ENCODE results near the gene P3H2.

Gene P3H2

DNA sequence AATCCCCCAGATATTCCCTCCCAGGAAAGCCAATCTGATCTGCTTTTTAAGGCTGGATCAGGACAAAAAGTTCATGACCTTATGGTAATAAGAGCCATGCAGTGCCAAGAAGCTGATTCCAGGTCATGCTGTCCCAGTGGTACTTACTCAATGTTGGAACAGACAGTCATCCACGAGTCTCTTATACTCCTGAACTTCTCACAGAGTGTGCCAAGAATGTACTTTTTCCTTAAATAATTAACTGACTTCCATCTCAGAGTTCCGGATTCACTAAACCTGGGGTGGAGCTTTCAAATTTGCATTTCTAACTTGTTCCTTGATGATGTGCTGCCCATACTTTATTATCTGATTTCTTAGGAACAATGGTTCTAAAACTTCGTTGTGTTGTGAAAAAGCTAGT lies 3.4 kb upstream of the P3H2 start:
- H3K4me3 ChIP-seq (replicated peaks; ENCODE audit: low read depth, low read length), result no peak overlapping the region
- DNase-seq (ENCODE audit: low read depth), result no peak
- TF ChIP-seq, protein P1, sequence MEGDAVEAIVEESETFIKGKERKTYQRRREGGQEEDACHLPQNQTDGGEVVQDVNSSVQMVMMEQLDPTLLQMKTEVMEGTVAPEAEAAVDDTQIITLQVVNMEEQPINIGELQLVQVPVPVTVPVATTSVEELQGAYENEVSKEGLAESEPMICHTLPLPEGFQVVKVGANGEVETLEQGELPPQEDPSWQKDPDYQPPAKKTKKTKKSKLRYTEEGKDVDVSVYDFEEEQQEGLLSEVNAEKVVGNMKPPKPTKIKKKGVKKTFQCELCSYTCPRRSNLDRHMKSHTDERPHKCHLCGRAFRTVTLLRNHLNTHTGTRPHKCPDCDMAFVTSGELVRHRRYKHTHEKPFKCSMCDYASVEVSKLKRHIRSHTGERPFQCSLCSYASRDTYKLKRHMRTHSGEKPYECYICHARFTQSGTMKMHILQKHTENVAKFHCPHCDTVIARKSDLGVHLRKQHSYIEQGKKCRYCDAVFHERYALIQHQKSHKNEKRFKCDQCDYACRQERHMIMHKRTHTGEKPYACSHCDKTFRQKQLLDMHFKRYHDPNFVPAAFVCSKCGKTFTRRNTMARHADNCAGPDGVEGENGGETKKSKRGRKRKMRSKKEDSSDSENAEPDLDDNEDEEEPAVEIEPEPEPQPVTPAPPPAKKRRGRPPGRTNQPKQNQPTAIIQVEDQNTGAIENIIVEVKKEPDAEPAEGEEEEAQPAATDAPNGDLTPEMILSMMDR (IDR thresholded peaks at IDR 0.05; ENCODE audit: low read length, missing control alignments), result no peak

DNA sequence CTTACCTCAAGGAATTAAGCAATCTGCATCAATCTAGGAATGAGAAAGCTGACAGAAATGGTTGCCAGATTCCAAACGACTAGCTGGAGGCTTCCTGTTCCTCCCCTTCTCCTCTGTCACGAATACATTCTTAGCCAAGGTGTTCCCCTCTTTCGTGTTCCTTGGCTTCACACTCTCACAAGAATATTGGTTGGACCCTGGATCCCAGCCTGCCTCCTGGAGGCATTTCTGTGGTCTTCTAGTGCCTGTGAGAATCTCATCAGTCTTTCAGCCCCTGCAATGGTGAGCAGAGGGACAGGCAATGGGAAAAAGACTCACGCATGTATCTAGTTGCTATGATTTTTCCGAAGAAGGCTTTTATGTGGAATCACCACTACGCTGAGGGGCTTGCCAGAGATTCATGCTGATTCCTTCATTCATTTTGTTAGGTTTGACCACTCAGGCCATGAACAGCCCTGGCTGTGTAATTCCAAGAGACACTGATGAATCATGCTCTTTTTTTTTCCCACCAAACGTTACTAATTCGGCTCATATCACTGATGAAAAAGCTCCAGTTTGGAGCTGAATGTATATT lies 1.6 kb upstream of the P3H2 start:
- H3K4me3 ChIP-seq (replicated peaks; ENCODE audit: low read depth, low read length), result no peak overlapping the region
- DNase-seq (ENCODE audit: low read depth), result peak; percentile 57
- TF ChIP-seq, protein P1 (IDR thresholded peaks at IDR 0.05; ENCODE audit: low read length, missing control alignments), result no peak

DNA sequence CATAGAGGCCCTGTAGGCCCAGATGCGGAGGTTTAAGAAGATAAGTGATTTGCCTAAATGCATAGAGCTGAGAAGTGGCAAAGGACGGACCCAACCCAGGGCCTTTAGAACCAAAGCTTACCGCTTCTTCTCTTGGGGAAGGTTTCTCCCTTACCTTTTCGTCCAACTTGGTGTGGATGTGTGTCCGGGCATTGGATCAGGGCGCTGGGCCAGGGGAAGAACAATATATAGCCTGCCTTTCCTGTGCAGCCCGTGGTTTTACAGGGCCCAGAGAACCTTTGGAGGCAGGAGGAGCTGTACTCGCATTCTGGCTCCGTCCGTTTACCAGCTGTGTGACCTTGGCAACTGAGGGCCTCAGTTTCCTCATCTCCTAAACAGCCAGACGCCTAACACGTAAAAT lies 686 bp upstream of the P3H2 start:
- no peak overlapping the region for H3K4me3 ChIP-seq (replicated peaks; ENCODE audit: low read depth, low read length)
- TF ChIP-seq, protein P1 (IDR thresholded peaks at IDR 0.05; ENCODE audit: low read length, missing control alignments), result no peak
- DNase-seq (ENCODE audit: low read depth), result no peak

DNA sequence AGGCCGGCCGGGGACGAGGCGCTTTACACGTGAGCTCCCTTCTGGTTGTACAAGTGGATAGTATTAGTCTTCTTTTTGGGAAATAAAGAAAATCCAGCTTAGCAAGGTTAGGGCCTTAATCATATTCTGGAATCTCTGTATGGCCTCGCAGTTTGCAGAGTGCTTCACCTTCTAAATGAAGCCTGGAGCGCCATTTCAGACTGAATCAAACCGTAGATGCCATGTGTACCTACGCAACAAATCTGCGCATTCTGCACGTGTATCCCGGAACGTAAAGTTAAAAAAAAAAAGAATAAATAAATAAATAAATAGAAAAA lies 322 bp upstream of the P3H2 start:
- H3K4me3 ChIP-seq (replicated peaks; ENCODE audit: low read depth, low read length), result peak overlapping the region; percentile 65
- DNase-seq (ENCODE audit: low read depth), result no peak
- TF ChIP-seq, protein P1 (IDR thresholded peaks at IDR 0.05; ENCODE audit: low read length, missing control alignments), result no peak

DNA sequence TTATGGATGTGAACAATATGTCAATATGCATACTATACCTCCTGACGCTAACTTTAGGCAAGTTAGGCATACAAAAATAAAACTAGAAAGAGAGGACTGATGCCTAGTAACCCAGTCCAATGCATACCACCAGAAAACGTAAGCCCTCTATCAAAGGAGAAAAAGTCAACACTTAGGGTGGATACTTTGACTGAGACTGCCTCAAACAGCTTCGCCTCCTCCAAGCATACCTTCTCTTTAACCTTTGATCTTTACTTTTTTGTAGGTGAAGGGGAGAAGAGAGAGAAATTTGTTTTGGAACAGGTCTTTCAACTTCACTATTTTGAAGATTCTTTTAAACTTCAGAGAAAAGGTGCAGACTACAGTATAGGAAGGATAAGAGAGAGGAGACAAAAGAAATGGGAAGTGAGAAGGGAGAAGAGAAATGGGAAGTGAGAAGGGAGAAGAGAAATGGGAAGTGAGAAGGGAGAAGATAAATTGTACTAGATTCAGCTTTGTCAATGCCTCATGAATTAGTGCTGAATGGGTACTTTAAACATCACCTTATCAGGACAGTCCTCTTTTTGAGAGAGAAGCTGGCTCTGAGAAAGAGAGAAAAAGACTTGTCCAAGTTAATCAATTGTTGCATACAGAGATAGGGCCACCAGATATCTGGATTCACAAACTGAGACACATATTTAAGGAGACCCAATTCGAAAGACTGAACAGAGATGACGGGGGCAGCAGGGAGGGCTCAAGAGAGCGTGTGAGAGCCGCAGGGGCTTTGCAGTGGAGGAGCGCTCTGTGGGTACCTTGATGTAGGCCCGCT lies 1.0 kb downstream of the P3H2 start:
- DNase-seq (ENCODE audit: low read depth), result no peak
- peak overlapping the region; percentile 65 for H3K4me3 ChIP-seq (replicated peaks; ENCODE audit: low read depth, low read length)
- TF ChIP-seq, protein P1 (IDR thresholded peaks at IDR 0.05; ENCODE audit: low read length, missing control alignments), result no peak

DNA sequence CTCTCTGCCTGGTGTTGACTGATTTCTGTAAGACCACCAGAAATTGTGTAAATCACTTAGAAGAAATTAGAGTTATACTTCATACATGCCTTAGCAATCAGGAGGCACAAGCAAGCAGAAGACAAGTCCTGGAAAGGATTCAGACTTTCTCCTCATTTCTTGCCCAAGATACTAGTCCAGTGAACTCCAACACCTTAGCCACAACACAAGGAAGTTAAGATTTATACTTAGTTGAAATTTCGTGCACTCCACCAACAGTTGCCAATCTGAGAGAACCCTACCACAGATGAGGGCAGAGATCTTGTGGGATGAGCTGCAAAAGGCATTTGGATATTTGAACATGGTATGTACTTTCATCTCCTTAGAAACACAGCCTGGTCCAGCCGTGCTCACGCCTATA lies 2.3 kb downstream of the P3H2 start:
- TF ChIP-seq, protein P1 (IDR thresholded peaks at IDR 0.05; ENCODE audit: low read length, missing control alignments), result no peak
- H3K4me3 ChIP-seq (replicated peaks; ENCODE audit: low read depth, low read length), result no peak overlapping the region
- no peak for DNase-seq (ENCODE audit: low read depth)

DNA sequence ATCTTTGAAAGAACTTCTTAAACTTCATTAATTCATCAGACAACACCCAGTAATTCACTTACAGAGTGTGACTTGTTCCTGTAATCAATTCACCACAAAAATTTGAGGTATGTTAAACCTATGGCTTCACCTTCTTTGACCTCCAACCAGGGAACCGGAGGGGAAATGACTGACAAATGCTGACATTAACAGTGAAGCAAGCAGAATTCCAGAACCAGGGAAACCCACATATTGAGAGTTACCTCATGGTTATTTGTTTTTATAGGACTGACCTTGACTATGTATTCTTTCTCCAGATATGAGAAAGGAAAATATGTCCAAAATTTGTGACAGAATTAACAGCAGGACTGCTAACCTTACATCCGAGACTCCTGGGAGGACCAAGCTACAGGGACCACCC lies 2.7 kb downstream of the P3H2 start:
- H3K4me3 ChIP-seq (replicated peaks; ENCODE audit: low read depth, low read length), result no peak overlapping the region
- DNase-seq (ENCODE audit: low read depth), result no peak
- TF ChIP-seq, protein P1 (IDR thresholded peaks at IDR 0.05; ENCODE audit: low read length, missing control alignments), result no peak

All from fibroblast of pulmonary artery (primary cell).